Measurements from ENCODE around the gene KCNQ1.

KCNQ1 gene

DNA sequence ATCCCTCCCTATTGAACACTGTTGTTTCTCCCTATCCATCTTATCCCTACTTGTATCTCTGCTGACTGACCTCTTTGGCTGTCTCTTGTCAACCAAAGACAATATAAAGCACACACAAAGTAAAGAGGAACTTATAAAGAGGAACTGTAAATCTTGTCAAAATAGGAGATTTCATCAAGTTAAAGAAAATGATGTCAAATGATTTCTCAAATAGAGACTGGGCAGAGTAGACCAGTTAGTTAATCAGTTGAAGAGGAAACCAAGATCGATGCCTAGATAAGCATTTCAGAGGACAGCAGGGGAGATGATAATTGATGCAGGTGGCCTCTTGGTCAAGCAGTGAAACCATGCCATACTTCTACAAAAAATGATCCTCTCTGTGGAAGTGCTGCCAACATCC is 232.3 kb downstream of the KCNQ1 start:
- no peak for FAIRE-seq
- no peak for DNase-seq (ENCODE audit: low spot score)

DNA sequence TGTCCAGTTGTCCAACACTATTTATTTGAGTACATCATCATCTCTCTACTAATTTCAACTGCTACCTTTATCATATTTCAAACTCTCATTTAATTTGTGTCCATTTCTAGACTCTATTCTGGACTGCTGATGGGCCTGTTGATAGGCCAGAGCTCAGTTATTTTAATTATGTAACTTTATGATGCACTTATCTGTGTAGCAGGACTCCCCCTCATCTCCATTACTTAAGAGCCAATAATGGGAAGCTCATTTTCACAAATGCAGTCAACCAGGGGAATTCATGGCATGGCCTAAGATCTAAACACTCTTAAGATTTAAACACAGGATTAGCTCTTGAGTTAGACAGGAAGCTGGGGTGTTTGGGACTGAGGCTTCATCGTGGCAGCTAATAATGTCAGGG is 233.6 kb downstream of the KCNQ1 start:
- DNase-seq (ENCODE audit: low spot score) (no peak), FAIRE-seq (no peak)

DNA sequence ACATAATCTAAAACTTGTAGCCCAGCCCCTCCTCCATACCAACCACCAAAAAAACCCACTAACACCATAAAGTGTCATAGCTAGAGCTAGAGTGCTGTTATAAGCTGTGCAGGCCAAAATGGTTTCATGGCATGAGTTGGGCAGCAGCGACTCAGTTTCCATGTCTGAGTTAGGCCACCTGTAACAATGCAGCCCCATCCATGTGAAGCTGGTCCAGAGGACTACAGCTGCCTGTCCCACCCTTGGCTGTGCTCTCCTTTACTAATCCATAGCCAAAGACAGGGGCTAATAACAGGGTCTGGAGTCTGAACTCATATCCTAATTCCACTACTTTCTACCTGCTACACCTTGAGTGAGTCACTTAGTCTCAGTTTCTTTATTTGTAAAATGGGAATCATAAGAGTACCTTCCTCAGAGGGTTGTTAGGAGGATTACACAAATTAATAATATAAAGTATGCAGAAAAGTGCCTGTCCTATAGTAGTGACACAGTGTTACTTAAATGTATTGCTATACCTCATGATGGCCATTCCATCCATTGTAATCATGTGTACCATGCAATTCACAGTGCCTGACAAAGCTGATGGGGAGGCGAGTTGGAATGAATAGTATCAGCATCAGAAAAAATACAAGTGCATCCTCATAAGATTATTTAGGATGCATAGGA is 234.3 kb downstream of the KCNQ1 start:
- no peak for DNase-seq (ENCODE audit: low spot score)
- FAIRE-seq = no peak

GRCh38 chr11:2681408-2682145 is 236.8 kb downstream of the KCNQ1 start:
- no peak for FAIRE-seq
- no peak for DNase-seq (ENCODE audit: low spot score)

DNA sequence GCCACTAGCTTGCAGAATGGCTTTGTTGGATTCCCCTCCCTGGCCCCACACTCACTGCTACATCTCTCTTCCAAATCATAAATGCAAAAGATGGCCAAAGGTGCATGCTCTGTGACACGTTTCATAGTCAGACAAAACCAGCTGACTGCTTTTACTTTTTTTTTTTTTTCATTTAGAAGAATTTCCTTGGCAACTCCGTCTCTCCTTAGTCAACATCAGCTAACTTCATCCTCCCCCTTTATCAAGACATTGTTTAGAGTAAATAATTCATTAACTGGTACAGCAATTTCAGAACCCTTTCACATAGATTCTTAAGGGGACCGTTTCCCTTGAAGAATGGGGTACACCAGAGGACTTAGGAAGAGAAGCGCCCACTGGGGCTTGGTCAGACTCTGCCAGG is 239.0 kb downstream of the KCNQ1 start:
- no peak for DNase-seq (ENCODE audit: low spot score)
- FAIRE-seq = no peak

DNA sequence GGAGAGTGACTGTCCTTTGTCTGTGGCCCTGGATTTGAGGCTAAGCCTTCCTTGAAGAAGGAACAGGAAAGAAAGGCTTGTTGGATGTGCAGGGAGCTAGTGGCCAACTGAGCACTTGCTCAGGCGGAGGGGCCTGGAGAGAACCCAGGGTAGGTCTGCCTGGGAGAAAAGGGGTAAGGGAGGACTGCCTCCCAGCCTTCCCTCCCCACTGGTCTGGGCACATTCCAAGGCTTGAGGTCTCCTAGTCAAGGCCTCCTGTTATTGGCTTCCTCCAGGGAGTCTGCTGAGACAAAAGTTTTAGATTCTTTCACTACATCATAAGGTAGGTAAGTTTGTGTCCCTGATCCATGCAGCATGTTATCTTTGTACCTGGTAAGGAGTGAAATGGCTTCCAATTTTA is 239.8 kb downstream of the KCNQ1 start:
- FAIRE-seq = no peak

DNA sequence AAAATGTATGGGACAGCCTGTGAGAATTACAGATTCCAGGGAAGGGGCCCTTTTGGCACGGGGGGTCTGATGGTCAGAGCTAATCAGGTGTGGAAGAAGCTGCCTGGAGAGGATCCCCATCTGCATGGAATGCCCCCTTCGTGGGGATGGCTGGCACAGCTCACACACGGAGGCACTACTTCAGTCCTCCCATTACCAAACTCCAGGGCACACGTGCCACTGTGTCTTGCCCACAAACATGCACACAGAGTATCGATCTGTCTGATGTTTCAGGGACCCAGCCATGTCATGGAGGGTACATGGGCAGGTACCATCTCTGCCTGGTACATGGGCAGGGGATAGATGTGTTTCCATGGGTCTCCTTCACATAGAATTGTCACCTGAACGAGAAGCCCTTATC is 240.2 kb downstream of the KCNQ1 start:
- no peak for FAIRE-seq
- DNase-seq (ENCODE audit: low spot score) = no peak

More for the DNA sequence above, 239.8 kb downstream of the KCNQ1 start:
- DNase-seq (ENCODE audit: low spot score) = no peak

GRCh38 chr11:2685566-2686359 is 241.0 kb downstream of the KCNQ1 start:
- FAIRE-seq (no peak), DNase-seq (ENCODE audit: low spot score) (no peak)

- no peak for FAIRE-seq
These were observed 241.8 kb downstream of the KCNQ1 start for GRCh38 chr11:2686360-2687222.

DNA sequence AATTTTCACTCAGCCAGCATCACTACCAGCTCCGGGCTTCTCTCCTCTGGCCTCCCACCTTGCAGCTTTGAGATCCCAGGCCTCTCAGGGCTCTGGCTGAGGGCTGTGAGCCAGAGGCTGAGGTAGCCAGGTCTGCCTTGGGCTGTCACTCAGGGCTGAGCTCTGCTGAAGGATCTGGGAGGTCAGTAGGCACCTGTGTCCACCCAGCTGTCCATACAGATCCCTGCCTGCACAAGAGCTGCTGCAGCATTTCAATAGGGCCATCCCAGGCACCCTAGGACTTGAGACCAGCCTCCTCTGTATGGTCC is 242.4 kb downstream of the KCNQ1 start:
- DNase-seq (ENCODE audit: low spot score) = no peak

More at GRCh38 chr11:2686360-2687222, 241.8 kb downstream of the KCNQ1 start:
- DNase-seq (ENCODE audit: low spot score) = no peak

GRCh38 chr11:2687782-2688191 is 243.0 kb downstream of the KCNQ1 start:
- DNase-seq (ENCODE audit: low spot score) (no peak), FAIRE-seq (no peak)

More for the DNA sequence above, 242.4 kb downstream of the KCNQ1 start:
- FAIRE-seq = no peak

DNA sequence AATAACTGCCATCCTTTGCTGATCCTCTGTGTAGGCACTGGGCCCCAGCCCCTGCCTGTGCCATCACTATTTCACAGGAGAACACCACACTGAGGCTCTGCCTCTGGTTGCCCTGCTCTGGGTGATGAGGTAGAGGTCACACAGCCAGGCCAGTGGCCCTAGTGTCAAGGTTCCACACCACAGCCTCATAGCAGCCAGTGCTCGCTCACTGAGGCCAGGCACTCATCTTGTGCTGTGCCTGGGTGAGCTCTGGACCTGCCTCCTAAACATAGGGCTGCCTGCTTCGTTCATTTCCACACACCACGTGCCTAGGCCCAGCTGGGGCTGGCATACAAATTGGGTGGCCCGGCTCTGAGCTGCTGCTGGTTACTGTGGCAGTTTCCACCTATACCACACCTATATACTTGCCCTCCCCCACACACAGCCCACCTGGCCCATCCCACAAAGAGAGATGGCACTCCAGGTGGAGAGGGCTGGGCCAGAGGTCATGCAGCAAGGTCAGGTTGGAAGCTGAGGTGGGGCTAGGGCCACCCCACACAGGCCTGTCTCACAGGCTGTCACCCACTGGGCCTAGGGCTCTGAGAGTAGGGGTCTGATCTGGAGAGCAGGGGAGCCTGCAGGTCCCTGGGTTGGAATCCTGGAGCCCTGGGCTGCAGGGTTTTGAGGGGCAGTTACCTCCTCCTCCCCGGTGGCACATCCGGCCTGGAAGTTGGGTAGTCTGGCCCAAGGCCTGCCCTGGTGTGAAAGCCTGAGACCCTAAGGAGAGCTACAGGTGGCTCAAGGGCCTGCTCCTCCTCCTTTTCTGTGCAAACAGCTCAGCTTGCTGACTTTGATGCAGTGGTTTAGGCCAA is 243.8 kb downstream of the KCNQ1 start:
- FAIRE-seq (no peak), DNase-seq (ENCODE audit: low spot score) (no peak)

DNA sequence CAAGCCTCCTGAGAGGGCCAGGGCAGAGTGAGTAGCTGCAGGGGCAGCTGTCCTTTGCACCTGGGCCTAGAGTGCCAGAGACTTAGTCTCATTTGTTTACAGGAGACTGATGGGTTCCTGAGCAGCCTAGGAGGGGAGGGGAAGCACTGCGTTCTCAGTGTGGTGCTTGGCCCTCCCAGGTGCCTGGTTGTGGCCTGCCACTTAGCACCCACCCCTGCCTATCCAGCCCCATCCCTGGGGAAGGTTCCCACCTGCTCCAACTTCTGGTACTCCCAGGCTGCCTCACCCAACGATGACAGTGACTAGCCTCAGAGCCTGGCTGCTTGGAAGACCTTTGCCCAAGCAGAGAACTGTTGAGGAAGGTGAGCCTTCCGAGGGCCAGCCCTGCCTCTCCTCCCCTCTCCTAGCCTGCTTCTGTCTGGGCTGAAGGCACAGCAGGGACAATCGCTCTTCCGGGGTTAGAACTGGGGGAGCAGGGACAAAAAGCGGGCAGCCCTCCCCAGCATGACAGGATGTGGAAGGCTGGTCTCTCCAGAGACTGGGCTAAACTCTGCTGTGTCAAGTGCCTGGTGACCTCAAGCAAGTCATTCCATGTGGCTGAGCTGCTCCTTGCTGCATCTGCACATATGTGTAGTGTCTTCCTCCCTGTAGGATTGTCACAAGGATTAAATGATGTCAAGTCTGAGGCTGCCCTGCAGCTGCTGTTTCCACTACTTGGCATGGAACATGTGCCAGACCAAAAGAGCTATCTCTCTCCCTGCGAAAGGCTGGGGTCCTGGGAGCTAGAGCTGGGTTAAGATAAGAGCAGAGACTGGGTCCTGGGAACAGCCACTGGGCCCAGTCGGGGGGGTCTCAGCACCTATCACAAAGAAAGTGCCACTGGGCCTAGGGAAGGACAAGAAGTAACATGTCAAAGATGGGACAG is 245.1 kb downstream of the KCNQ1 start:
- DNase-seq (ENCODE audit: low spot score) (no peak), FAIRE-seq (no peak)

DNA sequence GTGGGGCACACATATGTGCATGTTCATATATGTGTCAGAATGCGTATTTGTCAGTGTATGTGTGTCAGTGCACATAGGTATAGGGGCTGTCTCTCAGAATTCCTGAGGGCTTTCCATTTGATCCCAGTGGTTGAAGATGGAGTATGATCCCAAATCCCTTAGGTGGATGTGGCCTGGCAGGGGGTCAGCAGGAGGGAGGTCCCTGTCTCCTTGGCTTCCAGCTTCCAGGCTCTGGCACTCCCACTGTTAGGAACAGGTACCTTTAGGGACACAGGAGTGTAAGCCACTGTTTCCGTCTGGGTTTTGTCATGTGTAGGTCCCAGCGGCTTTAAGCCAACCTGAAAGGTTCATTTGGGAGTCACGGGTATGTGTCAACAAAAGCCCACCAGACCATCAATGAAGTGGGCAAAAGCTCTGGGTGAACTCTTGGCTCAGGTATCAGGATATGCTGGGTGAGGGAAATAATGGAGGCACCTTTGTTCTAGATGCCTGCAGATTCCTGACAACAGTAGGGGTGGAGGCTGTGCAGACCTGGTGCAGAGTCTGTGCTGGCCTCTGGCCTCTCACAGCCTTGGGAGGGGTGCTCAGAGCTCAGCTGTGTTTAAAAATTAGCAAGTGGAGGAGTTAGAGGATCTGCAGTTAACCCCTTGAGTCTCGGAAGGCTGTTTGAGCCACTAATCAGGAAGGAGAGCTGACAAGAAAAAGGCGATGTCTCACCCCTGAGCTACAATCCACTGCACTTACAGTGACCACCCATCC is 246.0 kb downstream of the KCNQ1 start:
- FAIRE-seq = no peak

DNA sequence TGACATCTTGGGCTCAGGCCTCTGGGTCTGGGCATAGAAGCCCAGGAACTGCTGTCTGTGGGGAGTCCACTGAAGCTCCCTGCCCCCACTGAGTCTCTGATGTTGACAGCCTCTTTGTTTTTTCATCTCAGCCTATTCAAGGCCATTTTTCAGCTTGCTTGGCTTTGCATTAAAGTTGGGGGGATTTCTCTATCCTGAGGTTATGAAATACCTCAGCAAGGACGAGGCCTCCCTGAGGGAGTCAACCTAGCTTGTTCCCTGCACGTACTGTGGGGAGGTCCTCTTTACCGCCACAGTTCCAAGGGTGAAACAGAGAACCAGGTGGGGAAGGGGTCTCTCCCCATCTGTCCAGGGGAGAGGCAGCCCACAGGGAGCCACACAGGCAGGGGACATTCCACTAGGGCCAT is 246.6 kb downstream of the KCNQ1 start:
- DNase-seq (ENCODE audit: low spot score) (no peak), FAIRE-seq (no peak)

More for the DNA sequence above, 246.0 kb downstream of the KCNQ1 start:
- no peak for DNase-seq (ENCODE audit: low spot score)

DNA sequence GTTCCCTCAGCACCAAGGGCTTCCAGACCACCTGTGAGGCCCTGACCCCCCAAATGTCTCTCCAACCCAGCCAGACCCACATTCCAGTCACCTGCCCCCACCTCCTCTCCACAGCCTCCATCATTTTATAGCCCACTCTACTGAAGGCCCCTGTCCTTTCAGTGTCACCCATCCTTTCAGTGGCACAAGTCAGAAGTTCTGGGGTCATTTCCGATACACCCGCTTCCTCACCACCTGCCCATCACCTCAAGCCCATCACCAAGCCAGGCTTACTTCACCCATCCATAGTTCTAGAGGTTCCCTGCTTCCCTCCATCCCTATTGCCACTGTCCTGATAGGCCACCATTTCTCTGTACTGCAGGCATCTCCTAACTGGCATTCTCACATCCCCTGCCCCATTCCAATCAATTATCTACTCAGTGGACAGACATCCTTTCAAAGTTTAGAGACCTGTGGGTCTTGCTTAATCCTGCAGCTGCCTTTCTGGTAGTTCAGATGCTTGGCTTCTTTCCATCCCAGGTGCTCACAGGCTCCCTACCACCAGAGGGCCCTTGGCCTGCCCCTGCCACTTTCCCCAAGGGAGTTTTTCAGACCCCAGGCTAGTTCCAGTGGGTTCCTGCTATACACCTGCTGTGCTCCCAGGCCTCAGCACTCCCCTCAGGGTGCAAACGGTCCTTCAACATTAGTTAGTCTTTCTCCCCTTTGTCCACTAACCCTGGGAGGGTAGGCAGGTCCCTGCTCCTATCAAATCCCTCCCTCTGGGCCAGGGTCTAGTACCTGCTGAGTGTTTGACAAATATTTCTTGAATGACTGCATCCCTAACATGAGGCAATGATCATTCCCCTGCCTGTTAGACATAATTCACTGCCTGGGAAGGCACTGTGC is 247.4 kb downstream of the KCNQ1 start:
- DNase-seq (ENCODE audit: low spot score) (no peak), FAIRE-seq (no peak)

Data from RCC 7860 (cell line).